ENCODE data around the gene LDB2.

DNA sequence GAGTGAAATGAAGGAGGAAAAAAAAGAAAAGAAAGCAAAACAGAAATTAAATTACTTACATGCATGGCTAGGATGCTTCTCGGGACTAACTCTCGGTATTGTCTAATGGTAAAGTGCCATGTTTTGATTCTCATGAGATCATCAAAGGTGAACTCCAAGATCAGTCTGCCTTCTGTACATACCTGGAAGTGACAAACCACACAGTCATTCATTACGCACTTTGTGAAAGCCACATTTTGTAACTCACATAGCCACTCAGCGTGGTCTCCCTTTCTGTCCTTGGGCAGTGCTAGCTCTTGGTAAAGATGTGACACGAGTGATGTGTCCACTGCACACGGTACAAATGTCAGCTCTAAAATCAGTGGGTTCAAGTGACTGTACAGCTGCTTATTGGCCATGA lies 309.8 kb downstream of the LDB2 start:
- TF ChIP-seq ZNF274 (IDR thresholded peaks at IDR 0.05; ENCODE audit: low read depth, low read length) = no peak
- no peak for TF ChIP-seq YY1 (IDR thresholded peaks at IDR 0.05; ENCODE audit: insufficient read depth, insufficient read length)

All from NT2/D1 (cell line).